ENCODE results near the gene ATRIP. TPM values are rescaled to one million over a fixed set of nuclear protein-coding genes. Genes with fewer than 3 reads are reported as not detected.

ATRIP gene
- total and polyA plus RNA-seq, 4 donors, result 1.7 to 4.6 (median 2.9) TPM

DNA sequence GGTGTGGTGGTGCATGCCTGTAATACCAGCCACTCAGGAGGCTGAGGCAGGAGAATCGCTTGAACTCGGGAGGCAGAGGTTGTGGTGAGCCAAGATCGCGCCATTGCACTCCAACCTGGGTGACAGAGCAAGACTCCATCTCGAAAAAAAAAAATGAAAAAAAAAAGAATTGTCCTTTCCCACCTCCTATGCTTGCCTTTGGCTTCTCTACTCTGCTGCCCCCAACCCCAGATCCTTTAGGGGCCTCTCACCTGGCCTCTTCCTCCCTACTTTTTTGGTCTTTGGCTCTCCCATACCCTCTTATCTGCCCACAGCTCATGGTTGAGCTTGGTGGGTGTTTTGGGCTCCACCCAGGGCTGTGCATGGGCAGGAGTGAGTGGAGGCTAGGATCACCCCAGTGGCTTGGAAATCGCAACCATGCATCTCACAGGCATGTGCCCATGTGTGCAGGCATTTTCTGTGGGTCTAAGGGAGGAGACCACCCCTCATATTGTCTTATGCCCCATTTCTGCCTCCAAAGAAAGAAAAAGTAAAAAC, 59.5 kb downstream of the ATRIP start:
- H3K9me3 ChIP-seq (ENCODE audit: control insufficient read depth in 4 of 4, low read length in 3 of 4), result no peaks in the 10 kb centered on the region
- 97% methylated on average over 6 of the region's 6 CpGs for WGBS
- DNase-seq (ENCODE audit: low spot score), result peak; percentile 53
- H3K27me3 ChIP-seq (ENCODE audit: control insufficient read depth in 4 of 4, insufficient read depth in 4 of 4, low read length in 3 of 4), result no peaks in the 10 kb centered on the region
- H3K4me3 ChIP-seq (ENCODE audit: low read depth in 1 of 3, low read length in 3 of 3), result no peak overlapping the region
- H3K9ac ChIP-seq (ENCODE audit: low read depth in 1 of 2, low read length in 2 of 2), result no peak overlapping the region
- no peak for TF ChIP-seq NR2F2 (IDR thresholded peaks at IDR 0.05)
- TF ChIP-seq HNF4G (IDR thresholded peaks at IDR 0.05), result no peak
- no peak for TF ChIP-seq FOXA2 (IDR thresholded peaks at IDR 0.05)
- no peak for TF ChIP-seq ZBTB33 (IDR thresholded peaks at IDR 0.05)
- TF ChIP-seq GABPA (IDR thresholded peaks at IDR 0.05 in 1 of 2, conservative IDR thresholded peaks at IDR 0.05 in 1 of 2), result no peak
- TF ChIP-seq RXRA (IDR thresholded peaks at IDR 0.05), result no peak
- TF ChIP-seq REST (IDR thresholded peaks at IDR 0.05), result no peak
- no peak for TF ChIP-seq EGR1 (IDR thresholded peaks at IDR 0.05; ENCODE audit: low read depth in 2 of 2)
- no peak for TF ChIP-seq JUND (IDR thresholded peaks at IDR 0.05)
- no peak for TF ChIP-seq MAX (IDR thresholded peaks at IDR 0.05)
- TF ChIP-seq CTCF (IDR thresholded peaks at IDR 0.05; ENCODE audit: low read depth, low read length, missing input control), result no peak
- TF ChIP-seq RAD21 (IDR thresholded peaks at IDR 0.05), result no peak
- TF ChIP-seq YY1 (IDR thresholded peaks at IDR 0.05), result no peak
- H3K36me3 ChIP-seq (ENCODE audit: control insufficient read depth in 4 of 4, insufficient read depth in 3 of 4, low read depth in 1 of 4, low read length in 3 of 4), result no peaks in the 10 kb centered on the region
- no peak overlapping the region for H3K27ac ChIP-seq (ENCODE audit: low read depth in 1 of 2, low read length in 2 of 2)
- peaks cover 5 to 13% (median 7%) of the 10 kb centered on the region in 4 donors for H3K4me1 ChIP-seq (ENCODE audit: control insufficient read depth in 4 of 4, insufficient read depth in 4 of 4, low read length in 3 of 4)

DNA sequence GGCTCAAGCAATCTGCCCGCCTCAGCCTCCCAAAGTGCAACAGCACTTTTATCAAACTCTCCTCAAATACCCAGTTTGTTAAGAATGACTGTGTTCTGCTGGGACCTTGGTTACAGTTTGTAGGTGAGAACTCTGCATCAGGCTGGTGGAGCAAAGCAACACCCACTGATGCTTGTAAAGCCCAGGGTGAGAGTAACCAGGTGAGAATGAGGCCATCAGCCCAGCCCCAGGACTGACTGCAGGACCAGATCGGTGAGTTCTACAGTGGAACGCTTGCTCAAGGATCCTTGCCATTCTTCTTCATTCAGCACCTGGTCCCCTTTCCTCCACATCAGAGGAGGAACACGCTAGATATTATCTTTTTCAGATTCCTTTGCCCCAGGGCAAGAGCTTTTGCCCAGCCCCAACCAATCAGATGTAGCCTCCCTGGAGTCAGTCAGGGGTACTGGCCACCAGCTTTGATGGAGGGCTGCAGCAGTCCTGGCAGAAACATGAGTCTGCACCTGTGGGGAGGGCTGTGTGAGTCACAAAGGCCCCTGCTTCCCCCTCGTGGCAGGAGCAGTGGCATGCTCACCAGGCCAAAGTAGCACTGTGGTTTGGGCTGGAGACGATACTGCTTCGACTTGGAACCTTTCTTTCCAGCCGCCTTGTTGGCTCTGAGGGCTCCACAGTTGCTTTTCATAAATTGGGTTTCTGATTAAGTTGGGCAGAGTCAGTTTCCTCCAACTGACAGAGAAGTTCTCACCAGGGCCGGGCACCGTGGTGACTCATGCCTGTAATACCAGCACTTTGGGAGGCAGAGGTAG, 60.9 kb downstream of the ATRIP start:
- Histone ChIP-seq H3K9me3 (ENCODE audit: control insufficient read depth in 4 of 4, low read length in 3 of 4) (no peaks in the 10 kb centered on the region), H3K9ac (ENCODE audit: low read depth in 1 of 2, low read length in 2 of 2) (no peak overlapping the region), H3K27me3 (ENCODE audit: control insufficient read depth in 4 of 4, insufficient read depth in 4 of 4, low read length in 3 of 4) (no peaks in the 10 kb centered on the region), H3K27ac (ENCODE audit: low read depth in 1 of 2, low read length in 2 of 2) (no peak overlapping the region), H3K4me3 (ENCODE audit: low read depth in 1 of 3, low read length in 3 of 3) (no peak overlapping the region), H3K36me3 (ENCODE audit: control insufficient read depth in 4 of 4, insufficient read depth in 3 of 4, low read depth in 1 of 4, low read length in 3 of 4) (no peaks in the 10 kb centered on the region), H3K4me1 (ENCODE audit: control insufficient read depth in 4 of 4, insufficient read depth in 4 of 4, low read length in 3 of 4) (peaks cover 5 to 13% (median 7%) of the 10 kb centered on the region in 4 donors)
- WGBS, result 52% methylated on average over 10 of the region's 10 CpGs
- DNase-seq (ENCODE audit: low spot score), result peak; percentile 60
- TF ChIP-seq FOXA1 (IDR thresholded peaks at IDR 0.05) (no peak), YY1 (IDR thresholded peaks at IDR 0.05) (no peak), FOXA2 (IDR thresholded peaks at IDR 0.05) (no peak), NR2F2 (IDR thresholded peaks at IDR 0.05) (no peak), MAX (IDR thresholded peaks at IDR 0.05) (no peak), REST (IDR thresholded peaks at IDR 0.05) (no peak), GABPA (IDR thresholded peaks at IDR 0.05 in 1 of 2, conservative IDR thresholded peaks at IDR 0.05 in 1 of 2) (no peak), HNF4A (conservative IDR thresholded peaks at IDR 0.05) (no peak), RXRA (IDR thresholded peaks at IDR 0.05) (no peak), EGR1 (IDR thresholded peaks at IDR 0.05; ENCODE audit: low read depth in 2 of 2) (no peak), CTCF (IDR thresholded peaks at IDR 0.05; ENCODE audit: low read depth, low read length, missing input control) (peak; percentile 62)

All from liver (tissue), 9 donors.